NT2/D1 (cell line): ENCODE data around the gene LETMD1.

Experiments used
- DNase-seq: peaks from one replicate; pipeline ENCODE4 v3.0.0-alpha.2; 2011; ENCODE audit warnings: low read depth, low spot score
- H3K27me3 ChIP-seq: 2 replicates; pipeline ENCODE4 v1.6.0; 2011; ENCODE audit warnings: mild to moderate bottlenecking; ENCODE audit not compliant: insufficient read length, insufficient read depth
- H3K36me3 ChIP-seq: 2 replicates; pipeline ENCODE4 v1.6.1; 2011; ENCODE audit warnings: mild to moderate bottlenecking, low read length, mixed read lengths; ENCODE audit not compliant: insufficient read depth, insufficient read length
- H3K4me1 ChIP-seq: 2 replicates; pipeline ENCODE4 v1.5.1; 2011; ENCODE audit not compliant: insufficient read depth, insufficient read length
- H3K4me3 ChIP-seq: 2 replicates; pipeline ENCODE4 v1.5.1; 2011; ENCODE audit warnings: low read depth; ENCODE audit not compliant: insufficient read length
- H3K9ac ChIP-seq: 2 replicates; pipeline ENCODE4 v1.6.0; 2011; ENCODE audit warnings: low read depth; ENCODE audit not compliant: insufficient read length
- H3K9me3 ChIP-seq: 2 replicates; pipeline ENCODE4 v1.5.1; 2011; ENCODE audit warnings: mild to moderate bottlenecking, low read length; ENCODE audit not compliant: insufficient read depth
- SUZ12 ChIP-seq: IDR thresholded peaks from 2 replicates; pipeline ENCODE4 v1.6.1; 2011; ENCODE audit not compliant: insufficient read length, insufficient read depth; ENCODE audit errors: extremely low read depth
- YY1 ChIP-seq: IDR thresholded peaks from 2 replicates; pipeline ENCODE4 v1.6.1; 2011; ENCODE audit not compliant: insufficient read length, insufficient read depth
- ZNF274 ChIP-seq: IDR thresholded peaks from 2 replicates; pipeline ENCODE4 v1.6.1; 2011; ENCODE audit warnings: mild to moderate bottlenecking, low read depth, low read length

Gene LETMD1

DNA sequence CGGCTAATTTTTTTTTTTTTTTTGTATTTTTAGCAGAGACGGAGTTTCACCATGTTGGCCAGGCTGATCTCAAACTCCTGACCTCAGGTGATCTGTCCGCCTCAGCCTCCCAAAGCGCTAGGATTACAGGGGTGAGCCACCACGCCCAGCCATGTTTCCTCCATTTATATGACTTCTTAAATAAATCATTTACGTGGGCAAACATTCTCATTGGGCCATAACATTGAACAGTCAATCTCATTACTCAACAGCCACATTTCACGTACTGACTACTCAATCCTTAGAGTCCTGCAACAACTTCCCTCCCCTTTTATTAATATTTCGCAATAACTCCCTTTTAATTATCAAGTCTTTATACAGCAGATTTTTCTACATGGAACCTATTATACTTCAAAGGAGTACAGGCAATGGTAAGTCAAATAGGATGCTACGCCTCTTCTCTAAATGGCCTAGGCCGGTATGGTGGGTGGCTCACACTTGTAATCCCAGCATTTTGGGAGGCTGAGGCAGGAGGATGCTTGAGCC lies 42.6 kb downstream of the LETMD1 start:
- no peaks in the 10 kb centered on the region for H3K4me1 ChIP-seq
- peaks cover 55% of the 10 kb centered on the region for H3K36me3 ChIP-seq
- no peak for TF ChIP-seq SUZ12
- TF ChIP-seq ZNF274 = no peak
- no peak for TF ChIP-seq YY1
- no peaks in the 10 kb centered on the region for H3K9me3 ChIP-seq
- H3K27me3 ChIP-seq = no peaks in the 10 kb centered on the region
- no peak overlapping the region for H3K9ac ChIP-seq
- no peak overlapping the region for H3K4me3 ChIP-seq
- DNase-seq = no peak

GRCh38 chr12:51098611-51099010 lies 50.5 kb downstream of the LETMD1 start:
- Histone ChIP-seq H3K4me1 (no peaks in the 10 kb centered on the region), H3K36me3 (peaks cover 87% of the 10 kb centered on the region)
- TF ChIP-seq YY1 = no peak
- no peak for TF ChIP-seq ZNF274
- TF ChIP-seq SUZ12 = no peak

GRCh38 chr12:51103977-51104376 lies 55.9 kb downstream of the LETMD1 start:
- TF ChIP-seq SUZ12 (no peak), ZNF274 (no peak), YY1 (no peak)
- Histone ChIP-seq H3K4me3 (no peak overlapping the region), H3K9ac (no peak overlapping the region), H3K9me3 (no peaks in the 10 kb centered on the region), H3K36me3 (peaks cover 85% of the 10 kb centered on the region), H3K27me3 (no peaks in the 10 kb centered on the region), H3K4me1 (no peaks in the 10 kb centered on the region)
- no peak for DNase-seq

More at GRCh38 chr12:51098611-51099010, 50.5 kb downstream of the LETMD1 start:
- no peaks in the 10 kb centered on the region for H3K9me3 ChIP-seq
- no peak for DNase-seq
- no peak overlapping the region for H3K4me3 ChIP-seq
- no peaks in the 10 kb centered on the region for H3K27me3 ChIP-seq
- H3K9ac ChIP-seq = no peak overlapping the region

DNA sequence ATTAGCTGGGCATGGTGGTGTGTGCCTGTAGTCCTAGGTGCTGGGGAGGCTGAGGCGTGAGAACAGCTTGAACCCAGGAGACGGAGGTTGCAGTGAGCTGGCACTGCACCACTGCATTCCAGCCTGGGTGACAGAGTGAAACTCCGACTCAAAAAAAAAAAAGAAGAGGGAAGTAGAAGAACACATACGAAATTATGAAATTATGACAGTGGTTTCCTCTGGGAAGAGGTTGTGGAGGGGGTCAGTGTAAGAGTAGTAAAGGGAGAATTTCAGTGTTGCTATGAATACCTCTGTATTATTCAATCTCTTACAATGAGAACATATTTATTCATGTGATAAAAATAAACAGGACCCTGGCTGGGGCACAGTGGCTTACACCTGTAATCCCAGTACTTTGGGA lies 60.0 kb downstream of the LETMD1 start:
- TF ChIP-seq YY1 (no peak), SUZ12 (no peak), ZNF274 (no peak)
- Histone ChIP-seq H3K27me3 (no peaks in the 10 kb centered on the region), H3K9ac (no peak overlapping the region), H3K4me1 (no peaks in the 10 kb centered on the region), H3K9me3 (no peaks in the 10 kb centered on the region), H3K36me3 (peaks cover 76% of the 10 kb centered on the region), H3K4me3 (no peak overlapping the region)
- no peak for DNase-seq
